GM23338 (cell line): ENCODE measurements around the gene TMA7. TPM values are rescaled to one million over a fixed set of nuclear protein-coding genes. Genes with fewer than 3 reads are reported as not detected.

ENCODE experiments used
- ATAC-seq: fragments of 200-7000 bp; cut with Tn5 transposase; 3 replicates; pipeline ENCODE4 v1.9.1; 2020
- DNase-seq: peaks from one replicate; pipeline ENCODE4 v3.0.0-alpha.2; 2015; ENCODE audit warnings: low spot score
- H2AFZ ChIP-seq: fragments of 200-600 bp; sonication (generic); 2 replicates; pipeline ENCODE4 v1.8.0; 2016; ENCODE audit warnings: antibody characterized with exemption, mild to moderate bottlenecking, moderate library complexity
- H3F3A ChIP-seq: fragments of 200-600 bp; sonication (generic); replicated peaks from 2 replicates; pipeline ENCODE4 v1.8.0; 2017; ENCODE audit warnings: antibody characterized with exemption, mixed run types, low read depth
- H3K27ac ChIP-seq: fragments of 200-600 bp; sonication (generic); 2 replicates; pipeline ENCODE4 v1.6.1; 2016; ENCODE audit warnings: low read depth
- H3K27me3 ChIP-seq: fragments of 200-600 bp; sonication (generic); 2 replicates; pipeline ENCODE4 v1.8.0; 2016; ENCODE audit warnings: mild to moderate bottlenecking, mixed run types, moderate library complexity; ENCODE audit not compliant: insufficient read depth
- H3K36me3 ChIP-seq: fragments of 200-600 bp; sonication (generic); 2 replicates; pipeline ENCODE4 v1.8.0; 2016; ENCODE audit warnings: mild to moderate bottlenecking; ENCODE audit not compliant: insufficient read depth
- H3K4me1 ChIP-seq: fragments of 200-600 bp; sonication (generic); 2 replicates; pipeline ENCODE4 v1.8.0; 2016; ENCODE audit warnings: mild to moderate bottlenecking, moderate library complexity; ENCODE audit not compliant: insufficient read depth
- H3K4me2 ChIP-seq: fragments of 200-600 bp; sonication (generic); 2 replicates; pipeline ENCODE4 v1.7.1; 2017; ENCODE audit warnings: mixed run types
- H3K4me3 ChIP-seq: fragments of 200-600 bp; sonication (generic); 2 replicates; pipeline ENCODE4 v1.6.1; 2016; ENCODE audit warnings: mixed run types
- H3K79me2 ChIP-seq: fragments of 200-600 bp; sonication (generic); replicated peaks from 2 replicates; pipeline ENCODE4 v1.8.0; 2017; ENCODE audit warnings: mild to moderate bottlenecking; ENCODE audit not compliant: insufficient read depth
- H3K9me2 ChIP-seq: fragments of 200-600 bp; sonication (generic); 2 replicates; pipeline ENCODE4 v1.8.0; 2017; ENCODE audit not compliant: insufficient read depth
- H4K20me1 ChIP-seq: fragments of 200-600 bp; sonication (generic); replicated peaks from 2 replicates; pipeline ENCODE4 v1.8.0; 2017; ENCODE audit warnings: mild to moderate bottlenecking; ENCODE audit not compliant: insufficient read depth
- H3K27ac Mint-ChIP-seq: 2 replicates; pipeline ENCODE4 v1.8.0; 2020; ENCODE audit warnings: inconsistent platforms, mild to moderate bottlenecking, moderate library complexity, mixed read lengths
- H3K27me3 Mint-ChIP-seq: 3 replicates; pipeline ENCODE4 v1.8.0; 2022; ENCODE audit warnings: low read depth, mild to moderate bottlenecking, moderate library complexity, mixed read lengths, inconsistent platforms; ENCODE audit not compliant: insufficient read depth, poor library complexity
- H3K36me3 Mint-ChIP-seq: 3 replicates; pipeline ENCODE4 v1.8.0; 2021; ENCODE audit warnings: low read depth, mild to moderate bottlenecking, inconsistent platforms, moderate library complexity, mixed read lengths
- H3K4me1 Mint-ChIP-seq: 3 replicates; pipeline ENCODE4 v1.8.0; 2020; ENCODE audit warnings: mild to moderate bottlenecking, inconsistent platforms, mixed read lengths
- H3K4me3 Mint-ChIP-seq: 3 replicates; pipeline ENCODE4 v1.8.0; 2021; ENCODE audit warnings: moderate library complexity, mild to moderate bottlenecking, inconsistent platforms, mixed read lengths
- H3K9me3 Mint-ChIP-seq: 3 replicates; pipeline ENCODE4 v1.8.0; 2020; ENCODE audit warnings: moderate library complexity, mild to moderate bottlenecking, inconsistent platforms, mixed read lengths
- CREB1 ChIP-seq: fragments of 250-450 bp; sonication (Bioruptor Pico); IDR thresholded peaks from 2 replicates; pipeline ENCODE4 v1.5.0; 2020; ENCODE audit warnings: low read depth, mild to moderate bottlenecking, moderate library complexity
- EZH2 ChIP-seq: fragments of 200-600 bp; sonication (generic); IDR thresholded peaks from one replicate; pipeline ENCODE4 v1.8.0; 2017; ENCODE audit warnings: antibody characterized with exemption, mild to moderate bottlenecking, low read depth; ENCODE audit not compliant: unreplicated experiment
- EZH2phosphoT487 ChIP-seq: fragments of 200-600 bp; sonication (generic); IDR thresholded peaks from one replicate; pipeline ENCODE4 v1.8.1; 2018; ENCODE audit warnings: antibody characterized with exemption; ENCODE audit not compliant: unreplicated experiment
- JUNB ChIP-seq: IDR thresholded peaks from one replicate; pipeline ENCODE4 v1.6.1; 2016; ENCODE audit warnings: antibody characterized with exemption; ENCODE audit not compliant: unreplicated experiment
- NANOG ChIP-seq: IDR thresholded peaks from 2 replicates; pipeline ENCODE4 v1.6.1; 2016; ENCODE audit warnings: antibody characterized with exemption, borderline replicate concordance
- POLR2AphosphoS5 ChIP-seq: IDR thresholded peaks from 2 replicates; pipeline ENCODE4 v1.6.1; 2016; ENCODE audit warnings: antibody characterized with exemption, low read depth
- STAT1 ChIP-seq: IDR thresholded peaks from one replicate; pipeline ENCODE4 v1.6.1; 2016; ENCODE audit warnings: antibody characterized with exemption; ENCODE audit not compliant: unreplicated experiment
- ZNF114 ChIP-seq: fragments of 250-450 bp; sonication (Bioruptor Pico); IDR thresholded peaks from 2 replicates; pipeline ENCODE4 v1.5.0; 2020; ENCODE audit warnings: mild to moderate bottlenecking, moderate library complexity
- ZNF331 ChIP-seq: fragments of 250-450 bp; sonication (Bioruptor Pico); IDR thresholded peaks from 2 replicates; pipeline ENCODE4 v1.5.0; 2020; ENCODE audit warnings: low read depth, mild to moderate bottlenecking, moderate library complexity
- polyA plus RNA-seq: library from polyadenylated mRNA; unstranded; fragments of >200 nt; fragmentation: Nextera tagmentation; extraction: Ambion mirVana; gene quantifications from 2 replicates; pipeline ENCODE4 v1.2.1, GENCODE V29; 2016
- total RNA-seq: library from RNA; depleted of rRNA; stranded (reverse); fragments of >200 nt; shearing (Covaris generic); gene quantifications from 2 replicates; pipeline ENCODE4 v1.2.3, GENCODE V29; 2014
- TF ChIP-seq, protein P1 (sequence below): IDR thresholded peaks from one replicate; pipeline ENCODE4 v1.6.1; 2018; ENCODE audit warnings: antibody characterized with exemption; ENCODE audit not compliant: unreplicated experiment
- TF ChIP-seq, protein P2 (sequence below): IDR thresholded peaks from 2 replicates; pipeline ENCODE4 v1.6.1; 2016; ENCODE audit warnings: antibody characterized with exemption
- TF ChIP-seq, protein P3 (sequence below): fragments of 250-450 bp; sonication (Bioruptor Pico); IDR thresholded peaks from 2 replicates; pipeline ENCODE4 v1.5.0; 2020; ENCODE audit warnings: mild to moderate bottlenecking, moderate library complexity
- TF ChIP-seq, protein P4 (sequence below), 2 experiments: fragments of 200-600 bp in 1 of 2; sonication (generic) in 1 of 2; conservative IDR thresholded peaks; 2 replicates each; pipeline versions ENCODE4 v1.5.1 to v1.6.1; 2016 to 2017; ENCODE audit warnings: antibody characterized with exemption in 2 of 2, low read depth in 2 of 2, mild to moderate bottlenecking in 2 of 2, moderate library complexity in 1 of 2

Gene TMA7
- total and polyA plus RNA-seq, 2 experiments from 2014 or later: 419 to 2,089 TPM

DNA sequence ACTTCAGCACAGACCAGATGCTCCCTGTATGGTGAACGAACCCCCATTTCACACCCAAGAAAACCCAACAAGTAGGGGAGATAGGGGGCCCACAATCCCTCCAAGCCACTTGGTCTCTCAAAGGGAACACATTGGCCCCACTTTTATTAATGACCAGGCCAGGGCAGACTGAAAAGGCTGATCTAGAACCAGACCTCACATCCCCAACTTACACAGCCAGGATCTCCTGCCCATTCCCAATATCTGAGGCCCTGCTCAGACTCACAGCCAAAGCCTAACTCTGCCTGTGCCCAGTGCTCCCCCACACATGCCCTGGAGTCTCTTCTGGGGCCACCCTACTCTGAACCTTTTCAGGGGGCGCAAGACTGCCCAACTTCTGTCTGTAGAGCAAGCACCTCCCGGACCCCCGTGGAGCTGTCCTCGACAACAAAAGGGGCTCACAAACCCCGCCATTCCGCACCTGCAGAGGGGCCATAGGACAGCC, 11.9 kb upstream of the TMA7 start:
- Histone ChIP-seq H4K20me1 (peaks cover 20% of the 10 kb centered on the region), H3K79me2 (peaks cover 60% of the 10 kb centered on the region), H3K27me3 (no peaks in the 10 kb centered on the region), H3K36me3 (peaks cover 10% of the 10 kb centered on the region), H3K4me1 (peaks cover 35% of the 10 kb centered on the region), H2AFZ (no peak overlapping the region), H3K4me2 (peak overlapping the region; percentile 86), H3K9me2 (no peaks in the 10 kb centered on the region), H3K27ac (0 out of 2 replicates have a peak overlapping the region, but pooled peaks have one; percentile 19), H3F3A (peaks cover 22% of the 10 kb centered on the region), H3K4me3 (peak overlapping the region; percentile 84)
- peaks cover 45% of the 10 kb centered on the region for H3K36me3 Mint-ChIP-seq
- H3K9me3 Mint-ChIP-seq: peaks cover 3% of the 10 kb centered on the region; the same call in 1 of the 3 replicates
- H3K4me3 Mint-ChIP-seq: peak overlapping the region; percentile 86
- H3K4me1 Mint-ChIP-seq: peaks cover 62% of the 10 kb centered on the region
- no peak for TF ChIP-seq STAT1
- no peak for TF ChIP-seq JUNB
- TF ChIP-seq NANOG: no peak
- TF ChIP-seq ZNF114: no peak
- TF ChIP-seq, protein P1, sequence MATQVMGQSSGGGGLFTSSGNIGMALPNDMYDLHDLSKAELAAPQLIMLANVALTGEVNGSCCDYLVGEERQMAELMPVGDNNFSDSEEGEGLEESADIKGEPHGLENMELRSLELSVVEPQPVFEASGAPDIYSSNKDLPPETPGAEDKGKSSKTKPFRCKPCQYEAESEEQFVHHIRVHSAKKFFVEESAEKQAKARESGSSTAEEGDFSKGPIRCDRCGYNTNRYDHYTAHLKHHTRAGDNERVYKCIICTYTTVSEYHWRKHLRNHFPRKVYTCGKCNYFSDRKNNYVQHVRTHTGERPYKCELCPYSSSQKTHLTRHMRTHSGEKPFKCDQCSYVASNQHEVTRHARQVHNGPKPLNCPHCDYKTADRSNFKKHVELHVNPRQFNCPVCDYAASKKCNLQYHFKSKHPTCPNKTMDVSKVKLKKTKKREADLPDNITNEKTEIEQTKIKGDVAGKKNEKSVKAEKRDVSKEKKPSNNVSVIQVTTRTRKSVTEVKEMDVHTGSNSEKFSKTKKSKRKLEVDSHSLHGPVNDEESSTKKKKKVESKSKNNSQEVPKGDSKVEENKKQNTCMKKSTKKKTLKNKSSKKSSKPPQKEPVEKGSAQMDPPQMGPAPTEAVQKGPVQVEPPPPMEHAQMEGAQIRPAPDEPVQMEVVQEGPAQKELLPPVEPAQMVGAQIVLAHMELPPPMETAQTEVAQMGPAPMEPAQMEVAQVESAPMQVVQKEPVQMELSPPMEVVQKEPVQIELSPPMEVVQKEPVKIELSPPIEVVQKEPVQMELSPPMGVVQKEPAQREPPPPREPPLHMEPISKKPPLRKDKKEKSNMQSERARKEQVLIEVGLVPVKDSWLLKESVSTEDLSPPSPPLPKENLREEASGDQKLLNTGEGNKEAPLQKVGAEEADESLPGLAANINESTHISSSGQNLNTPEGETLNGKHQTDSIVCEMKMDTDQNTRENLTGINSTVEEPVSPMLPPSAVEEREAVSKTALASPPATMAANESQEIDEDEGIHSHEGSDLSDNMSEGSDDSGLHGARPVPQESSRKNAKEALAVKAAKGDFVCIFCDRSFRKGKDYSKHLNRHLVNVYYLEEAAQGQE: no peak
- TF ChIP-seq POLR2AphosphoS5: no peak
- TF ChIP-seq, protein P2, sequence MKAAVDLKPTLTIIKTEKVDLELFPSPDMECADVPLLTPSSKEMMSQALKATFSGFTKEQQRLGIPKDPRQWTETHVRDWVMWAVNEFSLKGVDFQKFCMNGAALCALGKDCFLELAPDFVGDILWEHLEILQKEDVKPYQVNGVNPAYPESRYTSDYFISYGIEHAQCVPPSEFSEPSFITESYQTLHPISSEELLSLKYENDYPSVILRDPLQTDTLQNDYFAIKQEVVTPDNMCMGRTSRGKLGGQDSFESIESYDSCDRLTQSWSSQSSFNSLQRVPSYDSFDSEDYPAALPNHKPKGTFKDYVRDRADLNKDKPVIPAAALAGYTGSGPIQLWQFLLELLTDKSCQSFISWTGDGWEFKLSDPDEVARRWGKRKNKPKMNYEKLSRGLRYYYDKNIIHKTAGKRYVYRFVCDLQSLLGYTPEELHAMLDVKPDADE: no peak
- no peak for TF ChIP-seq CREB1 (CRISPR knock-in tag)
- TF ChIP-seq, protein P3, sequence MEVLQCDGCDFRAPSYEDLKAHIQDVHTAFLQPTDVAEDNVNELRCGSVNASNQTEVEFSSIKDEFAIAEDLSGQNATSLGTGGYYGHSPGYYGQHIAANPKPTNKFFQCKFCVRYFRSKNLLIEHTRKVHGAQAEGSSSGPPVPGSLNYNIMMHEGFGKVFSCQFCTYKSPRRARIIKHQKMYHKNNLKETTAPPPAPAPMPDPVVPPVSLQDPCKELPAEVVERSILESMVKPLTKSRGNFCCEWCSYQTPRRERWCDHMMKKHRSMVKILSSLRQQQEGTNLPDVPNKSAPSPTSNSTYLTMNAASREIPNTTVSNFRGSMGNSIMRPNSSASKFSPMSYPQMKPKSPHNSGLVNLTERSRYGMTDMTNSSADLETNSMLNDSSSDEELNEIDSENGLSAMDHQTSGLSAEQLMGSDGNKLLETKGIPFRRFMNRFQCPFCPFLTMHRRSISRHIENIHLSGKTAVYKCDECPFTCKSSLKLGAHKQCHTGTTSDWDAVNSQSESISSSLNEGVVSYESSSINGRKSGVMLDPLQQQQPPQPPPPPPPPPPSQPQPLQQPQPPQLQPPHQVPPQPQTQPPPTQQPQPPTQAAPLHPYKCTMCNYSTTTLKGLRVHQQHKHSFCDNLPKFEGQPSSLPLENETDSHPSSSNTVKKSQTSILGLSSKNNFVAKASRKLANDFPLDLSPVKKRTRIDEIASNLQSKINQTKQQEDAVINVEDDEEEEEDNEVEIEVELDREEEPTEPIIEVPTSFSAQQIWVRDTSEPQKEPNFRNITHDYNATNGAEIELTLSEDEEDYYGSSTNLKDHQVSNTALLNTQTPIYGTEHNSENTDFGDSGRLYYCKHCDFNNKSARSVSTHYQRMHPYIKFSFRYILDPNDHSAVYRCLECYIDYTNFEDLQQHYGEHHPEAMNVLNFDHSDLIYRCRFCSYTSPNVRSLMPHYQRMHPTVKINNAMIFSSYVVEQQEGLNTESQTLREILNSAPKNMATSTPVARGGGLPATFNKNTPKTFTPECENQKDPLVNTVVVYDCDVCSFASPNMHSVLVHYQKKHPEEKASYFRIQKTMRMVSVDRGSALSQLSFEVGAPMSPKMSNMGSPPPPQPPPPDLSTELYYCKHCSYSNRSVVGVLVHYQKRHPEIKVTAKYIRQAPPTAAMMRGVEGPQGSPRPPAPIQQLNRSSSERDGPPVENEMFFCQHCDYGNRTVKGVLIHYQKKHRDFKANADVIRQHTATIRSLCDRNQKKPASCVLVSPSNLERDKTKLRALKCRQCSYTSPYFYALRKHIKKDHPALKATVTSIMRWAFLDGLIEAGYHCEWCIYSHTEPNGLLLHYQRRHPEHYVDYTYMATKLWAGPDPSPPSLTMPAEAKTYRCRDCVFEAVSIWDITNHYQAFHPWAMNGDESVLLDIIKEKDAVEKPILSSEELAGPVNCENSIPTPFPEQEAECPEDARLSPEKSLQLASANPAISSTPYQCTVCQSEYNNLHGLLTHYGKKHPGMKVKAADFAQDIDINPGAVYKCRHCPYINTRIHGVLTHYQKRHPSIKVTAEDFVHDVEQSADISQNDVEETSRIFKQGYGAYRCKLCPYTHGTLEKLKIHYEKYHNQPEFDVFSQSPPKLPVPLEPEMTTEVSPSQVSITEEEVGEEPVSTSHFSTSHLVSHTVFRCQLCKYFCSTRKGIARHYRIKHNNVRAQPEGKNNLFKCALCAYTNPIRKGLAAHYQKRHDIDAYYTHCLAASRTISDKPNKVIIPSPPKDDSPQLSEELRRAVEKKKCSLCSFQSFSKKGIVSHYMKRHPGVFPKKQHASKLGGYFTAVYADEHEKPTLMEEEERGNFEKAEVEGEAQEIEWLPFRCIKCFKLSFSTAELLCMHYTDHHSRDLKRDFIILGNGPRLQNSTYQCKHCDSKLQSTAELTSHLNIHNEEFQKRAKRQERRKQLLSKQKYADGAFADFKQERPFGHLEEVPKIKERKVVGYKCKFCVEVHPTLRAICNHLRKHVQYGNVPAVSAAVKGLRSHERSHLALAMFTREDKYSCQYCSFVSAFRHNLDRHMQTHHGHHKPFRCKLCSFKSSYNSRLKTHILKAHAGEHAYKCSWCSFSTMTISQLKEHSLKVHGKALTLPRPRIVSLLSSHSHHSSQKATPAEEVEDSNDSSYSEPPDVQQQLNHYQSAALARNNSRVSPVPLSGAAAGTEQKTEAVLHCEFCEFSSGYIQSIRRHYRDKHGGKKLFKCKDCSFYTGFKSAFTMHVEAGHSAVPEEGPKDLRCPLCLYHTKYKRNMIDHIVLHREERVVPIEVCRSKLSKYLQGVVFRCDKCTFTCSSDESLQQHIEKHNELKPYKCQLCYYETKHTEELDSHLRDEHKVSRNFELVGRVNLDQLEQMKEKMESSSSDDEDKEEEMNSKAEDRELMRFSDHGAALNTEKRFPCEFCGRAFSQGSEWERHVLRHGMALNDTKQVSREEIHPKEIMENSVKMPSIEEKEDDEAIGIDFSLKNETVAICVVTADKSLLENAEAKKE (CRISPR knock-in tag): no peak
- no peak for TF ChIP-seq EZH2
- TF ChIP-seq, protein P4, sequence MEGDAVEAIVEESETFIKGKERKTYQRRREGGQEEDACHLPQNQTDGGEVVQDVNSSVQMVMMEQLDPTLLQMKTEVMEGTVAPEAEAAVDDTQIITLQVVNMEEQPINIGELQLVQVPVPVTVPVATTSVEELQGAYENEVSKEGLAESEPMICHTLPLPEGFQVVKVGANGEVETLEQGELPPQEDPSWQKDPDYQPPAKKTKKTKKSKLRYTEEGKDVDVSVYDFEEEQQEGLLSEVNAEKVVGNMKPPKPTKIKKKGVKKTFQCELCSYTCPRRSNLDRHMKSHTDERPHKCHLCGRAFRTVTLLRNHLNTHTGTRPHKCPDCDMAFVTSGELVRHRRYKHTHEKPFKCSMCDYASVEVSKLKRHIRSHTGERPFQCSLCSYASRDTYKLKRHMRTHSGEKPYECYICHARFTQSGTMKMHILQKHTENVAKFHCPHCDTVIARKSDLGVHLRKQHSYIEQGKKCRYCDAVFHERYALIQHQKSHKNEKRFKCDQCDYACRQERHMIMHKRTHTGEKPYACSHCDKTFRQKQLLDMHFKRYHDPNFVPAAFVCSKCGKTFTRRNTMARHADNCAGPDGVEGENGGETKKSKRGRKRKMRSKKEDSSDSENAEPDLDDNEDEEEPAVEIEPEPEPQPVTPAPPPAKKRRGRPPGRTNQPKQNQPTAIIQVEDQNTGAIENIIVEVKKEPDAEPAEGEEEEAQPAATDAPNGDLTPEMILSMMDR (conservative IDR thresholded peaks at IDR 0.05; ENCODE audit: low read depth in 2 of 2): no peak
- no peak for TF ChIP-seq ZNF331 (CRISPR knock-in tag)
- TF ChIP-seq EZH2phosphoT487: no peak
- DNase-seq: peak; percentile 79
- ATAC-seq: no peak
- H3K27me3 Mint-ChIP-seq: peaks cover 16% of the 10 kb centered on the region
- peak overlapping the region; percentile 92 for H3K27ac Mint-ChIP-seq
